ENCODE measurements around the gene NTSR1.

- TF ChIP-seq CTCF (conservative IDR thresholded peaks at IDR 0.05; ENCODE audit: low read depth in 2 of 2) (no peak), EZH2 (IDR thresholded peaks at IDR 0.05; ENCODE audit: low read depth, unreplicated experiment) (no peak), POLR2AphosphoS5 (IDR thresholded peaks at IDR 0.05; ENCODE audit: low read depth) (no peak), EZH2phosphoT487 (IDR thresholded peaks at IDR 0.05; ENCODE audit: unreplicated experiment) (no peak), REST (IDR thresholded peaks at IDR 0.05; ENCODE audit: unreplicated experiment) (no peak), CREB1 (CRISPR knock-in tag; IDR thresholded peaks at IDR 0.05; ENCODE audit: low read depth) (no peak), JUNB (IDR thresholded peaks at IDR 0.05; ENCODE audit: unreplicated experiment) (no peak), ETS1 (IDR thresholded peaks at IDR 0.05) (no peak), ZNF462 (CRISPR knock-in tag; IDR thresholded peaks at IDR 0.05) (no peak), ZNF114 (CRISPR knock-in tag; IDR thresholded peaks at IDR 0.05) (no peak), NANOG (IDR thresholded peaks at IDR 0.05; ENCODE audit: borderline replicate concordance) (no peak), STAT1 (IDR thresholded peaks at IDR 0.05; ENCODE audit: unreplicated experiment) (no peak)
These were observed 99.0 kb downstream of the NTSR1 start for GRCh38 chr20:62807444-62808210.

Measured in GM23338 (cell line).